Erythroblast (primary cell): ENCODE results near the gene OSBPL2.

Experiments
- GATA1 ChIP-seq: IDR thresholded peaks from 2 replicates; pipeline ENCODE4 v1.6.1; 2011; ENCODE audit warnings: low read depth, mild to moderate bottlenecking, control low read depth, low read length, moderate library complexity
- POLR2A ChIP-seq: IDR thresholded peaks from 2 replicates; pipeline ENCODE4 v1.6.1; 2011; ENCODE audit warnings: mild to moderate bottlenecking, low read length

DNA sequence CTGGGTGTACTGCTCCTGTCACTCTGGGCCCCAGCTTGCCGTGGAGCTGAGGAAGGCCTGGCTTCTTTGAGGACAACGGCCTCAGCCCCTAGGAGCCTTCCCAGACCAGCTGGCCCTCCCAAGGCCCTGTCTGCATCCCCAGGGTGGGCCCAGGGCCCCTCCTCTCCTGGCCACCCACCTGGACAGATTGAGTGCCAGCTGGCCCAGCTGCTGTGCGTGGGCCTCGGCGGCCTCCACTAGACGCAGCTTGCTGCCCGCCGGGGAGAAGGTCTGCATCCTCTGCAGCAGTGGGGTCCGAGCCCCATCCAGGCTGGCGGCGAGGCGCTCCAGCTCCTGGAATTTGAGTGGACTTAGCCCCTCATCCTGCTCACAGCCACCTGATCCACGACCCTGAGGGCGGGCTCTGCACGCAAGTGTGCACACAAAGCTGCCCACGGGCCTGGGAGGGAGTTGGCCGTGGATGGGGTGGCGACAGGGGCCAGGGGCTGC is 78.9 kb downstream of the OSBPL2 start:
- TF ChIP-seq POLR2A (no peak), GATA1 (no peak)
